NOMO-1 treated with dmso at 0.1 percent for 144 hours (cell line): ENCODE data around the gene ZNF672.
"Not testable (repeated sequence)": the region's sequence is repeated elsewhere in the genome, so short reads cannot be mapped to it uniquely, and the experiment has no call there.

ENCODE experiments used
- DNase-seq: peaks from one replicate; lab custom pipeline; 2025; ENCODE audit not compliant: unreplicated experiment; lab: John Stamatoyannopoulos, UW

Gene ZNF672

DNA sequence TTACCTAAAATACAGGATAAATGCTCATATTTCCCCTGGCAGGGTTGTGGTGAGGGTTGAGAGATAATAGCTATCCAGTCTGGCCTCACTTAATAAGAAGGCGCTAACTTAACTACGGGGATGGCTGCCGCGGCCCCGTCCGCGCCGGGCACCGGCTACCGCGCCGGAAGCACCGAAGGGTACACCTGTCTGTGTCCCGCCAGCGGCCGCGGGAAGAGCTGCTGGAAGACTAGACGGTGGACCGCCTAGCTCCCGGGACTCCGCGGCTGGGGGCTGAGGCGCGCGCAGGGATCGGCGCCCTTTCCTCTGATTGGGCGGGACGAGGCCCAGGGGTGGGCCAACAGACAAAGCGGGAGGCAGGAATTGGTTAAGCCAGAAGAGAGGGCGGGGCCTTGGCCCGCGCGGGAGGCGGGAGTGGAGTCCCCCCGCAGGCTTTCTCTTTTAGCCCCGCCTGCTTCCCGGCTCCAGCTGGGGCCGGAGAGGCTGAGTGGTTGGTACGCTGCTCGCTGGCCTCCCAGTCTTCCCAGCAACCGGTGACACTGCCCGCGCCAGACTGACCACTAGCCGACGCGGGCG, at the start of gene ZNF672:
ZNF672 (plus strand) TSS at position 444 of the 576 bp plus-strand sequence. CDS start 9,051 bp downstream, outside the sequence.
- DNase-seq, result peak; percentile 97

- DNase-seq, result no peak
Observed at GRCh38 chr1:248788327-248788726, 49.7 kb upstream of the ZNF672 start.

DNA sequence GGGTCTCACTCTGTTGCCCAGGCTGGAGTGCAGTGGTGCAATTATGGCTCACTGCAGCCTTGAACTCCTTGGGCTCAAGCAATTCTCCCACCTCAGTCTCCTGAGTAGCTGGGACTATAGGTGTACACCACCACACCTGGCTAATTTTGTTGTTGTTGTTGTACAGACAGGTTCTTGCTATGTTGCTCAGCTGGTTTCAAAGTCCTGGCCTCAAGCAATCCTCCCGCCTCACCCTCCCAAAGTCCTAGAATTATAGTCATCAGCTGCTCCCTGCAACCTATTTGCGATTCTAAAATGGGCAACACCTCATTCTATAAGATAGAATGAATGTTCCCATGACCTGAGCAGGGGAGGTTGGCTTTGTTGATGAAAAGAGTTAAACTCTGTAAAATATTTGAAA, 48.7 kb upstream of the ZNF672 start:
- not testable (repeated sequence) for DNase-seq

DNA sequence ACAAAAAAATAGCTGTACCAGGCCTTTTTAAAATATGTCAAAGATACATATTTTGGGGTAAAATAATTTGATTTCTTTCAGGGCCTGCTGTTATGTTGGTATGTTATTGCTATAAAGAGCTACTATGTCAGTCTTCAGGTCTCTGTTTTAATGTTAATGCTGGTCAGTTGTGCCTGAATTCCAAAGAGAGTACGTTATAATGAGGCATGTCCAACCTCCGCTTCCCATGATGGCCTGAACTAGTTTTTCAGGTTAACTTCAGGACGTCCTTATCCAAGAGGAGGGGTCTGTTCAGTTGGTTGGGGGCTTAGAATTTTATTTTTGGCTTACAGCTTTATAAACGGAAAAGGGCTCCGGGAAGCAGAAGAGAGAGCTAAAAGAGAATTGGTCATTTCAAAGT, 47.6 kb upstream of the ZNF672 start:
- no peak for DNase-seq

DNA sequence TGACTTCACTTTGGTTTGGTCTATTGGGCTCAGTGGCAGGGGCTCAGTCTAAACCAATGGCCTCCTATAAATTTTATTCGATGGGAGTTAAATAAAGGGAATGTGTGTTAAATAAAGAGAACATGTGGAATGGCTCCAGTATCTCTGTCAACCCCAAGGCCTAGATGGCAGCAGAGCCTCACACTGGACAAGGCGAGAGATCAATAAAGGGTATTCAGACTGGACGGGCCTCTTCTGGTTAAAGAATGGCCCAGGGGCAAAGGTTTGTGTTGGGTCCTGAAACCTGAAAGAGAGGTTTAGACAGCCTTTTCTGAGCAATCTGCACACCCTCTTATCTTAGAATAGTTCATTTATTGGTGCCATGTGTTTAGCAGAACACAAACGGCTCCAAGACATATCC, 47.0 kb upstream of the ZNF672 start:
- DNase-seq, result no peak

DNA sequence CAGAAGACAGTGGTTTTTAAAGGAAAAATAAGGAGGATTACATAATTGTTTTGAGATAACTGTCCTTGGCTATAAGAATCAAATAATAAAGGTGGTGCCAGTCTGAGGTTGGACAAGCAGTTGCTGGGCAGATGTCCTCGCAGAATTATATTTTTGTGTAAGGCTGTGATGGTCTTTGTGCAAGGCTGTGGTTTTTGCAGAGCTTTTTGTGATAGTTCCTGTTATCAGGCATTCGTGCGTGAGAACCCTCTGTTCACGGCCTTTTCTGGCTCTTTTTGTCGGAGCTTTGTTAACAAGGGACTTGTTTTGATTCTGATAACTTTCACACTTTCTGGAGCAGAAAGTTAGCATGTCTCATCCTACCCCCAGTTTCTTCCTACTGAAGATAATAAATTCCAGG, 45.7 kb upstream of the ZNF672 start:
- DNase-seq, result peak; percentile 82

DNA sequence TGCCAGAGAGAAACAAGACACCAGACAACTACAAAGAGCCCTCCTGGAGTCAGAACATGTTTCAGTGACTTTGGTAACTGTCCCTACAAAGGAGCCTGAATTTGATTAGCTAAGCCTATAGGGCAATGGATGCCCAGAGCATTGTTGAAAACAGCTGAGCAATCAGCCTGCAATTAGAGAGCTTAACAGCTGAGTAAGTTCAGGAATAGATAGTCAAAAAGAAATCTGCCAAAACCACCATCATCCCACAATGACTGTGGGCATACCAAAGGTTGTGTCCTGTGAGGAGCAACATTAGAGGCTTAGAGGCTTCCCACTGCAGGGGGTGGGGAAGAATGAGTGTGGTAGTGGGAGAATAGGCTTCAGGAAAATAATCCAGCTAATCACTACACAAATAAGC, 44.4 kb upstream of the ZNF672 start:
- DNase-seq, result no peak

DNA sequence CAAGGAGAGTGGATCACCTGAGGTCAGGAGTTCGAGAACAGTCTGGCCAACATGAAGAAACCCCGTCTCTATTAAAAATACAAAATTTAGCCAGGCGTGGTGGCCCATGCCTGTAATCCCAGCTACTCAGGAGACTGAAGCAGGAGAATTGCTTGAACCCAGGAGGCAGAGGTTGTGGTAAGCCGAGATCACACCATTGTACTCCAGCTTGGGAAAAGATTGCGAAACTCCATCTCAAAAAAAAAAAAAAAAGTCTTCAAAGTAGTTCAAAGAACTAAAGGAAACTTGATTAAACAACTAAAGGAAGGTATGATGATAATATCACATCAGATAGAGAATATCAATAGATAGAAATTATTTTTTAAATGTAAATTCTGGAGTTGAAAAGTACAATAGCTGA, 43.4 kb upstream of the ZNF672 start:
- not testable (repeated sequence) for DNase-seq

DNA sequence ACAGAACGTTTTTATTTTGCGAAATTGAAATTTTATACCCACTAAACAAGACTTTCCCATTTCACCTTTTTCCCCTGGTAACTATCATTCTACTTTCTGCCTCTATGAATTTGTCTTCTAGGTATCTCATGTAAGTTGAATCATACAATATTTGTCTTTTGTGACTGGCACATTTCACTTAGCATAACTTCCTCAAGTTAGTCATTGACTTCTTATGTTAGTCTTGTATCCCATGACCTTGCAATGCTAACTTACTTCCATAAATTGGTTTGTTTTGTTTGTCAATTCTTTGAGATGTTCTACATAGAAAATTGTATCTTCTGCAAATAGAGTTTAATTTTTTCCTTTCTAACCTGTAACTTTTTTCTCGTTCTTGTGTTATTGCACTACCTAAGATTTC, 39.2 kb upstream of the ZNF672 start:
- DNase-seq, result no peak

DNA sequence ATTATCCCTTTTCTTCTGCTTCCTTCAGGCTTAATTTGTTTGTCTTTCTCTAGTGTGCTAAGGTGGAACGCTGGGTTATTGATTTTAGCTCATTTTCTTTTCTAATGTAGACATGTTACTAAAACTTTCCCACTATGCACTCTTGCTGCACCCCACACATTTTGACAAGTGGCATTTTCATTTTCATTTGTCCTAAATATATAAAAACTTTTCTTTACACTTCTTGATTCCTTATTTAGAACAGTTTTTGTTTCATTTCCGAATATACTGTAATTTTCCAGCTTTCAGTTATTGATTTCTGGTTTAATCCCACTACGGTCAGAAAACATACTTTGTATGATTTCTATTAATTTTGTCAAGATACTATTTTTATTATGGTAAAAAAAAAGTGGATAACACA, 37.6 kb upstream of the ZNF672 start:
- no peak for DNase-seq

DNA sequence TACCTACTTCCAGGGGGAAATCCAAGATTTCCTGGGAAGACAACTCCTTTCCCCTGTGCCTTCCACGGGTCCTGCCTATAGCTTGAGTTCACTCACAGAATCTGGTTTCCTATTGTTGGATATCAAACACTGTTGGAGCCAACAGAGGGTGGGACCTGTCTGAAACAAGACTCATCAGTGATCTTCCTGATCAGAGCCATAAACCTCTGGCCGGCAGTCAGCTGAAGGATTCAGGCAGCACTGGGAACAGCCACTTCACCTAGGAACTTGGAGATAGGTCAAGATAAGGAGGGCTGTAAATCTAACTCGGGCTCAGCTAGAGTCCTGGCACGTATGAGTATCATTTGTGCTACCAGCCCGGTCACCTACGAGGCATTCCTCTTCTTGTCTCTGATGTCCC, 35.6 kb upstream of the ZNF672 start:
- no peak for DNase-seq

GRCh38 chr1:248803501-248803900, 34.5 kb upstream of the ZNF672 start:
- DNase-seq, result not testable (repeated sequence)

DNA sequence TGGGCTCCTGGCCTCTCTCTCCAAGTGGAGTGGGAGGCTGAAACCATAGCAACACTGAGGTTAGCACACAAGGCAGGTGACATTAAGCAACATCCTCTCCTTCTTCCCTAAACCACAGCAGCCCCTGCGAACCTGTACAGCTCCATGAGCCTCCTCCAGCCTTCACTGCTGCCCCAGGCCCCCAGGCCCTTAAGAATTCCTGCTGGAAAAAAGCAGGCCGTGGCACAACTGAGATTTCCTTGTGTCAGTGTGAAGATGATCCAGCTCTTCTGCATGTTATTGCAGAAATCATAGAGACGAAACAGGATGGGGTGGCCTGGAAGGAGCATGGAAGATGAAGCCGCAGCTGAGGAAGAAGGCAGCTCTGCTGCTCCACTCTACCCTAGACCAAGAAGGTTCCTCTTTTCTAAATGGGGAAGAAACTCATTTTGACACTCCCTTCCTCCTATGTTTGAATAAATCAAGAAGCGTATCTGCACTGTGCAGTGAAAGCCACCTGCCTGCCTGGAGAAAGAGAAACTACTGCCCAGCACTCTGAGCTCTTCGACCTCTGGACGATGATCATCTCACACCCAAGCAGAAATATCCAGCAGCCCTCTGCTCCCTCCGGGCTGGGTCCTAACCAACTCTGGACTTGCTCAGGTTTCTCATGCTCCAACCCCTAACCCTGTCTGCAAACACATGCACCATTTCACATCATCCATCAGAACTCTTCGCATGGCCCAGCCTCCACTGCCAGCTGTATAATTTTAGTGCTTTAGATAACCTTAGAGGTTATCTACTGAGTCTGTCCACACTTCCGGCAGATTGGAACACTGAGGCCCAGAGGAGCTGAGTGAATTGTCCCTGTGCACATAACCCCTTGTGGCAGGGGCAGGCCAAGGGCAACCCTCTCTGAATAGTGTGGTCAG, 33.0 kb upstream of the ZNF672 start:
- peak; percentile 94 for DNase-seq

- DNase-seq, result peak; percentile 93
Observed at GRCh38 chr1:248805876-248806275, 32.1 kb upstream of the ZNF672 start.

- DNase-seq, result peak; percentile 66
Observed at GRCh38 chr1:248807067-248807737, 30.8 kb upstream of the ZNF672 start.

DNA sequence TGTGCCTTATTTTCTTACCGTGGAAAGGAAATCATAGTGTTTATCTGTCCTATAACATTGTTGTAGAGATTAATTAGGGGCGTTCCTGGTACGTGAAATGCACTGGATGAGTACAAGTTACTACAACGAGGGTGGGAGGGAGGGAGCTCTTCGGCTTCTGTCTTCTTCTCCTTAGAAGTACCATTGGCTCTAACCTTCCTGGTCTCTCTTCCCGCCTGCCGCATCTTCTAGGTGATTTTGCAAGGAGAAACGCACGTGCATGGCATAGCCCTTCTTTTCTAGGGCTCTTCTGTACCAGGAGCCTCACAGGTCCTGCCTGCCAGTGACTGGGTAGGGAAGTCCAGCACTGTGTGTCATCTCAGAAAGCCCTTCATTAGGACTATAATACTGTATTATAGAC, 29.1 kb upstream of the ZNF672 start:
- DNase-seq, result no peak

DNA sequence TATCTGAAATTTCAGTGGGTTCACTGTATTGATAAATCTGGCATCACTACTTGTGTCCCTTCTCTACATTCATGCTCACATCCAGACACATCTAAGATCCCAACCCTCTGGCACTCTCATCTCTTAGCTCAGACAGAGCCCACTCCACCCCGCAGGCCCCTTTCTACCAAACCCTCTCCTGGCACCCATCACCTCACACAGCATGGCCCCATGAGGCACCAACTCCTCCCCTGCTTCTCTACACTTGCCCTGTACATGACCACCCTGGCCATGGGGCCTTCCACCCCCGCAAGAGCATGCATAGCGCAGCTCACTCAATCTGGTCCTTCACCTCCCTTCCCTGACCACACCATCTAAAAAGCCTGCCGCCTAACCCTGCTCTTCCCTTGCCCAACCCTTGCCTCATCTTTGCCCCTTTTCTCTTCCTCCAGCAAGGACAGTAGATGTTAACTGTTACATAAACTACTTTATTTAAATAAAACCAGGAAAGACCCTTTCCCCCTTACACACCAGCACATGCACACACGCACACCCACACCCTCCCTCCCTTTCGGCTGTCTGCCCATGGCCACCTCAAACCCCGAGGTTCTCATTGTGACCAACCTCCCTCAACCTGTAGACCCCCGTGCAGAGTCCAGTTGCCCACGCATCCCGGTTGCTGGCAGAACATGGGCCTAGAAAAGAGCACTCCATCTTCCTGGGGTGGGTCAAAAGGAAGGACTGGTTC, 27.9 kb upstream of the ZNF672 start:
- no peak for DNase-seq

GRCh38 chr1:248810727-248811513, 27.1 kb upstream of the ZNF672 start:
- no peak for DNase-seq

DNA sequence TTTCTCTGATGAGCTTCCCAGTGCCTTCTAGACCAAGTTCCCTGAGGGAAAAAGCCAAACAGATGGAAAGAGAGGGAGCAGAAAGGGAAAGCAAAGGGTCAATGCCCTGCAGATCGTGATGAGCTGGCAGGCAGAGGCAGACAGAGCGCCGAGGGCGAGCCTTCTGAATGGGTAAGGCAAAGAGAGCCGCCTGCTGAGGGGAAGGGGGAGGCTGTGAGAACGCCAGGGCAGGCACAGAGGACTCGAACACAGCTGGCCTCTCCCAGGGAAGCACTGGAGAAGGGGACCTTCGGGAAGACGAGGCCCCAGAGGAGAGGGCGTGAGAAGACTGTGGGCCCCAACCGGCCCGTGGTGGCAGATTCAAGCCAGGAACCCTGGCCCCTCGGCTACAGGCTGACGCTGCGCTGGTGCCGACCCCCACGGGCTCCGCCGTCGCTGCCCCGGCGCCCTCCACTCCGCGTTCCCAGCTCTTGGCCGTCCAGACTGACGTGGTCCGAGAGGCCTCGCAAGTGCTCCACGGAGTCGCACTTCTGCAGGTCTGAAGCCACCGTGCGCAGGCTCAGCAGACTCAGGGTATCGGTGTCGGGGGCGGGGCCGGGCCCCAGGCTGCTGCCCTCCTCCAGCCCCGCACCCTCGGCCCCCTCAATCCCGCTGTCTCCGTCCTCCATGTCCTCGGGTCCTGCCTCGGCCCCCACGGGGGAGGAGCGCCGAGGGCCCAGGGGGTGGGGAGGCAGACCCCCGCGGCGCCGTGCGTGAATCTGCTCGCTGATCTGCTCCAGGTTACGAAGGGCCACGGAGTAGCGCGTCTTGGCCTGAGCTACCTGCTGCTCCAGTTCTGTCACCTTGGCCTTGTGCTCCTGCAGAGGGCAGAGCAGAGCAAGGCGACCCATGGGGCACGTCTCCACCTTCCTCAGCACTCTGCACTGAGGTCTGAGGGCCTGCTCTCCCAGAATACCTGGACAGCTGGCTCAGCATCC, 26.2 kb upstream of the ZNF672 start:
- no peak for DNase-seq
